ENCODE measurements around the gene HPS5.

GRCh38 chr11:18322818-18323570 is 1.1 kb upstream of the HPS5 start:
- TF ChIP-seq POLR2A (IDR thresholded peaks at IDR 0.05; ENCODE audit: extremely low read depth, insufficient read length), result no peak
- peak; percentile 72 for TF ChIP-seq MAX (IDR thresholded peaks at IDR 0.05; ENCODE audit: low read depth, low read length)
- TF ChIP-seq, protein P1, sequence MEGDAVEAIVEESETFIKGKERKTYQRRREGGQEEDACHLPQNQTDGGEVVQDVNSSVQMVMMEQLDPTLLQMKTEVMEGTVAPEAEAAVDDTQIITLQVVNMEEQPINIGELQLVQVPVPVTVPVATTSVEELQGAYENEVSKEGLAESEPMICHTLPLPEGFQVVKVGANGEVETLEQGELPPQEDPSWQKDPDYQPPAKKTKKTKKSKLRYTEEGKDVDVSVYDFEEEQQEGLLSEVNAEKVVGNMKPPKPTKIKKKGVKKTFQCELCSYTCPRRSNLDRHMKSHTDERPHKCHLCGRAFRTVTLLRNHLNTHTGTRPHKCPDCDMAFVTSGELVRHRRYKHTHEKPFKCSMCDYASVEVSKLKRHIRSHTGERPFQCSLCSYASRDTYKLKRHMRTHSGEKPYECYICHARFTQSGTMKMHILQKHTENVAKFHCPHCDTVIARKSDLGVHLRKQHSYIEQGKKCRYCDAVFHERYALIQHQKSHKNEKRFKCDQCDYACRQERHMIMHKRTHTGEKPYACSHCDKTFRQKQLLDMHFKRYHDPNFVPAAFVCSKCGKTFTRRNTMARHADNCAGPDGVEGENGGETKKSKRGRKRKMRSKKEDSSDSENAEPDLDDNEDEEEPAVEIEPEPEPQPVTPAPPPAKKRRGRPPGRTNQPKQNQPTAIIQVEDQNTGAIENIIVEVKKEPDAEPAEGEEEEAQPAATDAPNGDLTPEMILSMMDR (IDR thresholded peaks at IDR 0.05; ENCODE audit: low read depth, low read length), result no peak
